Testis (tissue), 3 donors: ENCODE results near the gene TCIRG1. TPM values are rescaled to one million over a fixed set of nuclear protein-coding genes. Genes with fewer than 3 reads are reported as not detected.
"Not testable (repeated sequence)": the region's sequence is repeated elsewhere in the genome, so short reads cannot be mapped to it uniquely, and the experiment has no call there.

Experiments used
- DNase-seq: peaks from one replicate; pipeline ENCODE4 v3.0.0-alpha.2; 2019
- H3K27ac ChIP-seq, 2 donors: fragments of 200-600 bp; sonication (generic); one replicate each; pipeline ENCODE4 v1.5.1; 2019
- H3K27me3 ChIP-seq: fragments of 200-600 bp; sonication (generic); one replicate; pipeline ENCODE4 v1.5.1; 2019
- H3K36me3 ChIP-seq: fragments of 200-600 bp; sonication (generic); one replicate; pipeline ENCODE4 v1.5.1; 2017; ENCODE audit warnings: low read depth; ENCODE audit errors: missing control alignments
- H3K4me1 ChIP-seq: fragments of 200-600 bp; sonication (generic); one replicate; pipeline ENCODE4 v1.5.1; 2019
- H3K4me3 ChIP-seq, 2 donors: fragments of 200-600 bp; sonication (generic); one replicate each; pipeline ENCODE4 v1.5.1; 2017 to 2019
- H3K9me3 ChIP-seq: fragments of 200-600 bp; sonication (generic); one replicate; pipeline ENCODE4 v1.5.1; 2017
- POLR2A ChIP-seq: fragments of 450-650 bp; IDR thresholded peaks from one replicate; pipeline ENCODE4 v1.6.1; 2017; ENCODE audit warnings: antibody characterized with exemption, mild to moderate bottlenecking, moderate library complexity
- WGBS, 2 donors: methylation state at CpG; one replicate each; pipeline ENCODE4 v1.1.5; 2018; 5-methylcytosine and 5-hydroxymethylcytosine counted together
- intact Hi-C: fragments of 100-400 bp; cut with DNase I; formaldehyde crosslinking; loops from one replicate; pipeline ENCODE4 v1.15.1; 2023; ENCODE audit warnings: low total_unique reads
- polyA plus RNA-seq: library from polyadenylated mRNA; stranded (reverse); fragments of 350-450 nt; fragmentation: Illumina TruSeq; extraction: RNeasy Lipid Tissue Mini Kit (QIAGEN cat#74804); gene quantifications from one replicate; pipeline ENCODE4 v1.2.3, GENCODE V29; 2014; ENCODE audit warnings: low read depth, low replicate concordance; ENCODE audit not compliant: insufficient read depth
- total RNA-seq, 2 donors: library from RNA; depleted of rRNA; stranded (reverse); fragments of >200 nt; gene quantifications; one replicate each; pipeline ENCODE4 v1.2.3, GENCODE V29; 2016
- TF ChIP-seq, protein P1 (sequence below), 3 experiments: fragments of 450-650 bp in 2 of 3; fragments of 200-600 bp in 1 of 3; sonication (generic) in 1 of 3; IDR thresholded peaks; one replicate each; pipeline ENCODE4 v1.5.1; 2016 to 2019; ENCODE audit warnings: antibody characterized with exemption in 3 of 3, mild to moderate bottlenecking in 2 of 3, moderate library complexity in 1 of 3

The TCIRG1 gene
- total and polyA plus RNA-seq, 3 donors from 2014 or later, result 22.2 to 53.6 (median 52.8) TPM

DNA sequence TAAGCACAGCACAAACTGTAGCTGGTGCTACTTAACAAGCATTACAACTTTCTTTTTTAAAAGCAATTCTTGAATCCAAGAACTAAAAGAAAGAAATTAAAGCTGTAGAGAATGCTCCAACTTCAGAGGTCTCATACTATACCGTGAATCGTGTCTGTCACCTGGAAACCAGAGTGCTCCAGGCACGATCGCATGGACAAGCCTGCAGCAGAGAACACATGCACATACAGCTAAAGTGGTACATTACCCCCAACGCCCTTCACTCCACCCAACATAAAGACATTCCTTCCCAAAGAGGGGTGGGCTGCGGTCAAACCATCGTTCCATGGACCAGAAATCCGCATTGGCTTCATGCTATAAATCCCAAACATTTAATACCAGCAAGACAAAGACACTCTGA is 50.9 kb downstream of the TCIRG1 start:
- H3K27ac ChIP-seq, result no peak overlapping the region
- no peak for DNase-seq
- H3K36me3 ChIP-seq, result no peaks in the 10 kb centered on the region
- intact Hi-C loops, result no loop called here
- H3K9me3 ChIP-seq, result no peaks in the 10 kb centered on the region
- no peak overlapping the region for H3K4me3 ChIP-seq
- TF ChIP-seq, protein P1, sequence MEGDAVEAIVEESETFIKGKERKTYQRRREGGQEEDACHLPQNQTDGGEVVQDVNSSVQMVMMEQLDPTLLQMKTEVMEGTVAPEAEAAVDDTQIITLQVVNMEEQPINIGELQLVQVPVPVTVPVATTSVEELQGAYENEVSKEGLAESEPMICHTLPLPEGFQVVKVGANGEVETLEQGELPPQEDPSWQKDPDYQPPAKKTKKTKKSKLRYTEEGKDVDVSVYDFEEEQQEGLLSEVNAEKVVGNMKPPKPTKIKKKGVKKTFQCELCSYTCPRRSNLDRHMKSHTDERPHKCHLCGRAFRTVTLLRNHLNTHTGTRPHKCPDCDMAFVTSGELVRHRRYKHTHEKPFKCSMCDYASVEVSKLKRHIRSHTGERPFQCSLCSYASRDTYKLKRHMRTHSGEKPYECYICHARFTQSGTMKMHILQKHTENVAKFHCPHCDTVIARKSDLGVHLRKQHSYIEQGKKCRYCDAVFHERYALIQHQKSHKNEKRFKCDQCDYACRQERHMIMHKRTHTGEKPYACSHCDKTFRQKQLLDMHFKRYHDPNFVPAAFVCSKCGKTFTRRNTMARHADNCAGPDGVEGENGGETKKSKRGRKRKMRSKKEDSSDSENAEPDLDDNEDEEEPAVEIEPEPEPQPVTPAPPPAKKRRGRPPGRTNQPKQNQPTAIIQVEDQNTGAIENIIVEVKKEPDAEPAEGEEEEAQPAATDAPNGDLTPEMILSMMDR (IDR thresholded peaks at IDR 0.05), result no peak
- TF ChIP-seq POLR2A, result no peak
- no peaks in the 10 kb centered on the region for H3K4me1 ChIP-seq
- H3K27me3 ChIP-seq, result no peaks in the 10 kb centered on the region
- 92 to 97% methylated on average over 8 of the region's 8 CpGs for WGBS, 2 donors

- intact Hi-C loops, result no loop called here
- no peak for TF ChIP-seq POLR2A
- TF ChIP-seq, protein P1 (IDR thresholded peaks at IDR 0.05), result no peak
- WGBS, 2 donors, result 70 to 78% methylated on average over 1 of the region's 1 CpG
- no peak overlapping the region for H3K27ac ChIP-seq
- H3K4me3 ChIP-seq, result no peak overlapping the region
- no peaks in the 10 kb centered on the region for H3K27me3 ChIP-seq
- H3K4me1 ChIP-seq, result no peaks in the 10 kb centered on the region
- no peaks in the 10 kb centered on the region for H3K36me3 ChIP-seq
- no peaks in the 10 kb centered on the region for H3K9me3 ChIP-seq
- no peak for DNase-seq
Observed at GRCh38 chr11:68090287-68090686, 51.5 kb downstream of the TCIRG1 start.

- Histone ChIP-seq H3K9me3 (no peaks in the 10 kb centered on the region), H3K27me3 (no peaks in the 10 kb centered on the region), H3K4me3 (no peak overlapping the region), H3K27ac (no peak overlapping the region), H3K4me1 (no peaks in the 10 kb centered on the region), H3K36me3 (no peaks in the 10 kb centered on the region)
- no peak for TF ChIP-seq POLR2A
- TF ChIP-seq, protein P1 (IDR thresholded peaks at IDR 0.05), result no peak
- intact Hi-C loops, result no loop called here
- no peak for DNase-seq
- 61 to 62% methylated on average over 6 of the region's 6 CpGs for WGBS, 2 donors
Observed at GRCh38 chr11:68090706-68091105, 51.9 kb downstream of the TCIRG1 start.

GRCh38 chr11:68092411-68092810 is 53.6 kb downstream of the TCIRG1 start:
- intact Hi-C loops, result no loop called here
- no peaks in the 10 kb centered on the region for H3K9me3 ChIP-seq
- no peak overlapping the region for H3K4me3 ChIP-seq
- no peaks in the 10 kb centered on the region for H3K27me3 ChIP-seq
- 77 to 85% methylated on average over 2 of the region's 2 CpGs for WGBS, 2 donors
- H3K4me1 ChIP-seq, result no peaks in the 10 kb centered on the region
- no peak for DNase-seq
- TF ChIP-seq, protein P1 (IDR thresholded peaks at IDR 0.05), result no peak
- no peak for TF ChIP-seq POLR2A
- no peak overlapping the region for H3K27ac ChIP-seq
- no peaks in the 10 kb centered on the region for H3K36me3 ChIP-seq

DNA sequence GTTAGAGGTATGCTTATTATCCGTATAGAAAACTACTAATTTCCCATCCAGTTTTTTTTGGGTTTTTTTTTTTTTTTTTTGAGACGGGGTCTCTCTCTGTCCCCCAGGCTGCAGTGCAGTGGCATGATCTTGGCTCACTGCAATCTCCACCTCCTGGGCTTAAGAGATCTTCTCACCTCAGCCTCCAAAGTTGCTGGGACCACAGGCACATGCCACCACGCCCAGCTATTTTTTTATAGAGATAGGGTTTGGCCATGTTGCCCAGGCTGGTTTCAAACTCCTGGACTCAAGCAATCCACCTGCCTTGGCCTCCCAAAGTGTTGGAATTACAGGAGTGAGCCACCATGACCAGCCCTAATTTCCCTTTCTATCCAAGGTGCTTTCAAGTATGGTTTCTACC is 54.1 kb downstream of the TCIRG1 start:
- DNase-seq, intact Hi-C loops, H3K27ac ChIP-seq, H3K4me1 ChIP-seq, H3K9me3 ChIP-seq, H3K4me3 ChIP-seq, H3K36me3 ChIP-seq, H3K27me3 ChIP-seq: not testable (repeated sequence)
- 94 to 96% methylated on average over 3 of the region's 3 CpGs for WGBS, 2 donors
